Pancreas (tissue), 10 donors: ENCODE results near the gene ISLR. TPM values are rescaled to one million over a fixed set of nuclear protein-coding genes. Genes with fewer than 3 reads are reported as not detected.

Source experiments
- ATAC-seq, 4 donors: fragments of 200-7000 bp; cut with Tn5 transposase; one replicate each; pipeline versions ENCODE4 v1.8.0 to v1.9.1; 2020; ENCODE audit warnings: mild to moderate bottlenecking in 4 of 4, moderate library complexity in 4 of 4
- DNase-seq, 6 donors: peaks; one replicate each; pipeline ENCODE4 v3.0.0-alpha.2; 2020
- FAIRE-seq: peaks from 2 replicates; lab custom pipeline; 2012; peaks lifted over from hg19 to GRCh38; lab: Jason Lieb, UNC
- H3K27ac ChIP-seq, 4 donors: fragments of 200-600 bp; sonication (generic); 1 replicate in 3 of 4; 2 replicates in 1 of 4; pipeline versions ENCODE4 v1.5.0 to v1.8.0; 2020
- H3K27me3 ChIP-seq, 4 donors: fragments of 200-600 bp; one replicate each; pipeline ENCODE4 v1.8.0; 2021
- H3K36me3 ChIP-seq, 3 donors: fragments of 200-600 bp; sonication (generic) in 1 of 3; one replicate each; pipeline versions ENCODE4 v1.5.0 to v1.8.0; 2020 to 2021
- H3K4me1 ChIP-seq, 3 donors: fragments of 200-600 bp; one replicate each; pipeline ENCODE4 v1.8.0; 2021
- H3K4me3 ChIP-seq, 4 donors: fragments of 200-600 bp; sonication (generic) in 2 of 4; one replicate each; pipeline versions ENCODE4 v1.5.0 to v1.8.0; 2020 to 2021
- H3K9me3 ChIP-seq, 4 donors: fragments of 200-600 bp; one replicate each; pipeline ENCODE4 v1.8.0; 2021
- CTCF ChIP-seq, 4 donors: fragments of 200-600 bp; sonication (generic) in 3 of 4; IDR thresholded peaks; one replicate each; pipeline versions ENCODE4 v1.5.0 to v1.8.0; 2021; ENCODE audit warnings: antibody characterized with exemption in 4 of 4
- WGBS, 2 donors: extraction: QIAGEN DNeasy Blood & Tissue Kit; methylation state at CpG; one replicate each; pipeline ENCODE4 v1.1.7; 2013; 5-methylcytosine and 5-hydroxymethylcytosine counted together
- intact Hi-C, 3 donors: fragments of 100-400 bp; cut with DNase I; formaldehyde crosslinking; loops; one replicate each; pipeline versions ENCODE4 v1.11.1 to v1.14.2; 2022
- polyA plus RNA-seq, 2 donors: library from polyadenylated mRNA; stranded (reverse); fragments of 200-250 nt; gene quantifications; one replicate each; pipeline ENCODE4 v1.2.3, GENCODE V29; 2013
- total RNA-seq, 6 donors: library from RNA; stranded (reverse); fragmentation: NEBNext Ultra II Directional in 4 of 6; extraction: Animal tissue kit (Norgen Biotek cat#: 25700) in 4 of 6; gene quantifications; one replicate each; pipeline versions ENCODE4 v1.2.1 to v1.2.4, GENCODE V29; 2021 to 2023
- donor health status: healthy with polysubstance abuse.
- donor health status: DM: no; HTN: no; CAD: no; lungs with moderate emphysema.
- donor health status: DM: no; HTN: no; CAD: no.
- donor health status: control.
- donor health status: control.
- donor health status: Bipolar disorder and iron deficiency.
- donor health status: DM: yes; HTN: yes; CAD: no.
- donor health status: DM: no; HTN: no; CAD: no.
- donor health status: DM: no; HTN: no; CAD: no.
- donor health status: DM: yes; HTN: yes; CAD: no.

The ISLR gene
- total and polyA plus RNA-seq, 8 donors, result 1.5 to 29.4 (median 3.3) TPM

- Histone ChIP-seq H3K27me3 (peaks cover 0 to 46% (median 2%) of the 10 kb centered on the region in 4 donors), H3K4me3 (no peak overlapping the region), H3K27ac (no peak overlapping the region), H3K36me3 (no peaks in the 10 kb centered on the region), H3K4me1 (peaks cover 0 to 15% (median 0%) of the 10 kb centered on the region in 3 donors), H3K9me3 (no peaks in the 10 kb centered on the region)
- DNase-seq (peak; percentile 41 to 90 (median 64)), FAIRE-seq (no peak), ATAC-seq (peak; percentile 62 to 84 (median 81))
- intact Hi-C loops, result no loop called here
- peak; percentile 9 to 40 (median 34) for TF ChIP-seq CTCF (IDR thresholded peaks at IDR 0.05)
- 11 to 13% methylated on average over 49 to 53 of the region's 53 CpGs for WGBS, 2 donors
Measured at GRCh38 chr15:74134387-74135027, 39.0 kb upstream of the ISLR start.

GRCh38 chr15:74135041-74135565, 38.4 kb upstream of the ISLR start:
- 17 to 24% methylated on average over 27 of the region's 27 CpGs for WGBS, 2 donors
- no peak overlapping the region for H3K4me3 ChIP-seq
- FAIRE-seq (no peak), DNase-seq (no peak), ATAC-seq (no peak)
- no peaks in the 10 kb centered on the region for H3K36me3 ChIP-seq
- H3K27ac ChIP-seq, result no peak overlapping the region
- no peaks in the 10 kb centered on the region for H3K9me3 ChIP-seq
- peaks cover 0 to 46% (median 2%) of the 10 kb centered on the region in 4 donors for H3K27me3 ChIP-seq
- no peak for TF ChIP-seq CTCF (IDR thresholded peaks at IDR 0.05)
- peaks cover 0 to 15% (median 0%) of the 10 kb centered on the region in 3 donors for H3K4me1 ChIP-seq
- intact Hi-C loops, result no loop called here

- peaks cover 0 to 41% (median 2%) of the 10 kb centered on the region in 4 donors for H3K27me3 ChIP-seq
- no peak for FAIRE-seq
- peak in 1 of 4 donors; percentile 3 for ATAC-seq
- H3K27ac ChIP-seq, result no peak overlapping the region
- H3K36me3 ChIP-seq, result no peaks in the 10 kb centered on the region
- WGBS, 2 donors, result 3 to 4% methylated on average over 22 to 24 of the region's 26 CpGs
- H3K4me1 ChIP-seq, result peaks cover 0 to 15% (median 0%) of the 10 kb centered on the region in 3 donors
- no peak for DNase-seq
- TF ChIP-seq CTCF (IDR thresholded peaks at IDR 0.05), result no peak
- intact Hi-C loops, result no loop called here
- H3K9me3 ChIP-seq, result no peaks in the 10 kb centered on the region
- H3K4me3 ChIP-seq, result peak overlapping the region in 2 of 4 donors; percentile 37 to 46
Measured at GRCh38 chr15:74136540-74136813, 37.0 kb upstream of the ISLR start.

GRCh38 chr15:74136814-74137536, 36.5 kb upstream of the ISLR start:
- Histone ChIP-seq H3K4me3 (peak overlapping the region in 2 of 4 donors; percentile 37 to 46), H3K27ac (no peak overlapping the region), H3K9me3 (no peaks in the 10 kb centered on the region), H3K4me1 (peaks cover 0 to 15% (median 0%) of the 10 kb centered on the region in 3 donors), H3K36me3 (no peaks in the 10 kb centered on the region), H3K27me3 (peaks cover 0 to 36% (median 2%) of the 10 kb centered on the region in 4 donors)
- FAIRE-seq, result no peak
- 35 to 42% methylated on average over 18 of the region's 18 CpGs for WGBS, 2 donors
- no peak for DNase-seq
- ATAC-seq, result no peak
- intact Hi-C loops, result no loop called here
- TF ChIP-seq CTCF (IDR thresholded peaks at IDR 0.05), result no peak
